ACC112 (cell line): ENCODE results near the gene MEF2C.

Experiments
- H2AFZ ChIP-seq: fragments of 200-600 bp; sonication (generic); one replicate; pipeline ENCODE4 v1.6.0; 2017; ENCODE audit warnings: antibody characterized with exemption, low read length; ENCODE audit not compliant: unreplicated experiment
- H3K27ac ChIP-seq: fragments of 200-600 bp; sonication (generic); 2 replicates; pipeline ENCODE4 v1.5.1; 2014; ENCODE audit warnings: low read depth, mild to moderate bottlenecking, antibody characterized with exemption, low read length, moderate library complexity
- H3K27me3 ChIP-seq: fragments of 200-600 bp; sonication (generic); 2 replicates; pipeline ENCODE4 v1.6.1; 2014; ENCODE audit warnings: mild to moderate bottlenecking, antibody characterized with exemption, low read length, moderate library complexity, mixed read lengths; ENCODE audit not compliant: insufficient read depth
- H3K36me3 ChIP-seq: fragments of 200-600 bp; sonication (generic); 2 replicates; pipeline ENCODE4 v1.6.1; 2016; ENCODE audit warnings: mild to moderate bottlenecking, antibody characterized with exemption, low read length, moderate library complexity, mixed read lengths; ENCODE audit not compliant: insufficient read depth
- H3K4me1 ChIP-seq: fragments of 200-600 bp; sonication (generic); one replicate; pipeline ENCODE4 v1.6.1; 2016; ENCODE audit warnings: low read length, mixed read lengths; ENCODE audit not compliant: insufficient read depth, unreplicated experiment, control insufficient read depth
- H3K4me3 ChIP-seq: fragments of 200-600 bp; sonication (generic); 2 replicates; pipeline ENCODE4 v1.5.1; 2014; ENCODE audit warnings: mild to moderate bottlenecking, low read depth, low read length
- H3K79me2 ChIP-seq: fragments of 200-600 bp; sonication (generic); one replicate; pipeline ENCODE4 v1.6.0; 2016; ENCODE audit warnings: low read length; ENCODE audit not compliant: control insufficient read depth, unreplicated experiment, insufficient read depth

Gene MEF2C

DNA sequence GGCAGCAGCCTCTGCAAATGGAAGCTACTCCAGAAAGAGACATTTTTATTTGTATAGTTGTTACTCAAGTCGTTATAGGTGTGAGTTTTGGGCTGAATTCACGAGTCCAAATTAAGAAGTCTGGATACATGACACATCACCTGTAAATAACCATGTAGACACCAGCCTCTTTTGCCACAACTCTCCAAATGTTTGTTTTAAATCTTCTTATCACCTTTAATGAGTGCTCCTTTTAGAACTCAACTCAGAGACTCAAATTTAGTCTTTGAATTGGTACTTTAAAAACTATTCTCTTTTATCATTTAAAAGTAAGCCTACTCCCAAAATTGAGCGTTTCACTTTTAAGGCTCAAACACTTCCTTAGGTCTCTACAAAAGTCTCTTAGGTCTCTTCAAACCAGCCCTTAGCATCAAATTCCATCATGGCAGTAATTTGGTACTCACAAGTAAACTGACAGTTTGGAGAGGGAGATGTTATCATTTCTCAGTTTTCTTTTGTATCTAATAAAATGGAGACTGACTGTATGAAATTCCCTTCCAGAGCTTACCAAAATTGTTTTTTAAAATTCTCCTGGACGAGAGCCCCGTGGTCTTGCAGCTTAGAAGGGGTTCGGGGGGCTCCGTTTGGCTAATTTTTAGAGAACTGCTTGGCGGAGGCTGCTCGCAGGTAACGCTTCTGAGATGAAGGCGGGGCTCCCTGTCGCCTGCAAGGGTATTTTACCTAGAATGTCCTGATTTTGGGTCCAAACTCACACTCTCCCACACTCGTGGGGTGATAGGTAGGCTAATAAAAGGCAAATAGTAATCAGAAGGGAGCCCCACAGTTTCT lies 194.6 kb downstream of the MEF2C start:
- no peak overlapping the region for H3K4me3 ChIP-seq
- H2AFZ ChIP-seq, result no peak overlapping the region
- peaks cover 99% of the 10 kb centered on the region for H3K27me3 ChIP-seq
- no peaks in the 10 kb centered on the region for H3K4me1 ChIP-seq
- no peaks in the 10 kb centered on the region for H3K79me2 ChIP-seq
- no peak overlapping the region for H3K27ac ChIP-seq
- no peaks in the 10 kb centered on the region for H3K36me3 ChIP-seq

GRCh38 chr5:88687373-88687911 lies 195.5 kb downstream of the MEF2C start:
- Histone ChIP-seq H3K4me1 (no peaks in the 10 kb centered on the region), H3K27ac (no peak overlapping the region), H3K36me3 (no peaks in the 10 kb centered on the region), H2AFZ (no peak overlapping the region), H3K4me3 (no peak overlapping the region), H3K79me2 (no peaks in the 10 kb centered on the region), H3K27me3 (peaks cover 99% of the 10 kb centered on the region)

GRCh38 chr5:88686726-88687125 lies 196.3 kb downstream of the MEF2C start:
- no peak overlapping the region for H2AFZ ChIP-seq
- no peaks in the 10 kb centered on the region for H3K79me2 ChIP-seq
- peaks cover 99% of the 10 kb centered on the region for H3K27me3 ChIP-seq
- no peaks in the 10 kb centered on the region for H3K36me3 ChIP-seq
- H3K4me3 ChIP-seq, result no peak overlapping the region
- H3K27ac ChIP-seq, result no peak overlapping the region
- H3K4me1 ChIP-seq, result no peaks in the 10 kb centered on the region

DNA sequence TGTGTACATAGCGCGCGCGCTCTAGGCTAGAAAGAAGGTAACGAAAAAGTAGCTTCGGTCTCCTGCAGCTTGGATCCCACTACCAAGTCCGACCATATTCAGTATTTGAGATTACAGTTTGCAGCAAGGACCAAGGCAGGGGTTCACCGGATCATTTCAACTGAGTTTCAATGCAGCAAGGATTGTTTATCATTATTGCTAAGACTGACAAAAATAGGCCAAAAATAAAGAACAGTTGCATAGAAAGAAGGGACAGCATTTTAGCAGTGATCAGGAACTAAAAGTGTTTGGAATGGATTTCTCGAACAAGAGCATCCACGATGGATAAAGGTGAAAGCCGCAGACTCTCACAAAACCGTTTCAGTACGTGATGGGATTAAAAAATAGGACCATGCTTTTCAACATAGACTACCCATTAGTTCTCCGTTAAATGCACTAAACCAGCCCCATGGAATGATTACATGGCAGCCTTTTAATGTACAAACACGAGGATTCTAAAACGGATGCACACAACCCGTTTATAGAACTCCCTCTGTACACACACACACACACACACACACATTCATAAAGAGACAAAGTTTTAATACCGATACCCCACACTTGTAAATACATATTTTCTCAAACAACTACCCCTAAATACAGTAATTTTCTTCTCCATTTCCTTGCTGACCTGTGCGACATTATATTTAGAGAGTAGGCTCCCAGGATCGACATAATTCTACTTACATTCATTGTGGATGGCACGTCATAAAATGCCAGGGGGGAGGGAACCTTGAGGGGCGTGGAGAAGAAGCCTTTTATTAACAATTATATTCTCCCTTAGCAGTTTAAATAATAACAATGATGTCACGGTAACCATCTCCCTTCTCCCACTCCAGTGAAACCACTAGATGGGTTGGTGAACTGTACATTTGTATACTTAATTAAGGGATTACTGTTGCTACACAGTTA lies 197.1 kb downstream of the MEF2C start:
- peaks cover 100% of the 10 kb centered on the region for H3K27me3 ChIP-seq
- H3K4me1 ChIP-seq, result no peaks in the 10 kb centered on the region
- H3K4me3 ChIP-seq, result no peak overlapping the region
- no peak overlapping the region for H2AFZ ChIP-seq
- no peak overlapping the region for H3K27ac ChIP-seq
- no peaks in the 10 kb centered on the region for H3K79me2 ChIP-seq
- H3K36me3 ChIP-seq, result no peaks in the 10 kb centered on the region

DNA sequence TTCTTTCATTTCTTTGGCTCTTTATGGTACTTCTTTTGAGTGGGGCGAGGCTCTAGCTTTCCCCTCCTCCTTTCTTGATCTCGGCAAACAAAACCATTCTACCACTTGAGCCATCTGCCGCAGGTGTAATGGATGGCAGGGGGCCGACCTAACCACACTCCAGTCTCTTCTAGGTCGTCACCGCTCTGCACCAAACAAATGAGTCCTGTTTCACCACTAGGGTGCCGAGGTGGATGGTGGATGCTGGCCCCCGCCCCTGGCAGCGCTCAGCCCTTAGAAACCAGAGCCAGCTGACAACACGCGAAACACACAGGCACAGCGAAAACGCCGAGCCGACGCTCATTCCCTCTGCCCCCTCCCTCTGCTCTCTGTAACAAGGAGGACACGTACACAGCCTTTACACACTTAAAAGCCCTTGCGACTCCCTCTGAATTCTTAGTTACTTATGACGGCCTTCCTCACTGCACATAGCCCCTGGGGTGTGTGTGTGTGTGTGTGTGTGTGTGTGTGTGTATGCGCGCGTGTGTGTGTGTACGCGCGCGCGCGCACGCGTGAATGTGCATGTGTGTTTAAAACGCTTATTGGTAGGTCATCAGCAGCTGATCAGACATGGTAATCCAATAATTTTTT lies 199.4 kb downstream of the MEF2C start:
- Histone ChIP-seq H3K4me1 (no peaks in the 10 kb centered on the region), H3K36me3 (no peaks in the 10 kb centered on the region), H2AFZ (no peak overlapping the region), H3K79me2 (no peaks in the 10 kb centered on the region), H3K27me3 (peaks cover 94% of the 10 kb centered on the region), H3K27ac (no peak overlapping the region), H3K4me3 (no peak overlapping the region)

DNA sequence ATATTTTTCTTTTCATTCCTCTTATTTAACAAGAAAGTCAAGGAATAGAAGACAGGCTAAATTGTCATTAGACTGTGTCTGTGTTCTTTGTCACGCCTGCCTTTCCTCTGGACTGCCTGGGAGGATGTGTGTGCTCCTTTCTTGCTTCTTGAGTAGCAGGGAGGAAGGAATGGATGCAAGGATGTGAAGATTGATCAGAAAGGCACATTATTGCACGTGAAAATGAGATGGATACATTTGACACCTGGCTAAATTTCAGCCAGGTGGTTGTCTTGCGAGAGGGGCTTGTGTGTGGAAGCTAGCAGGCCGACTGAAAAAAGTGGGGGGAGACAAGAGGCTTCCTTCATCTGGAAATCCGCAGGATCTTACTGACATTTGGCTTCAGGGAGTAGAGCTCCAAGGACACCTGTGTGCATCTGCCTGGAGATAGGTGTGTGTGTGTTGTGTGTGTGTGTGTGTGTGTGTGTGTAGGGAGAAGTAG lies 200.1 kb downstream of the MEF2C start:
- H3K4me3 ChIP-seq, result no peak overlapping the region
- no peak overlapping the region for H3K27ac ChIP-seq
- peaks cover 93% of the 10 kb centered on the region for H3K27me3 ChIP-seq
- no peak overlapping the region for H2AFZ ChIP-seq
- no peaks in the 10 kb centered on the region for H3K36me3 ChIP-seq
- H3K4me1 ChIP-seq, result no peaks in the 10 kb centered on the region
- H3K79me2 ChIP-seq, result no peaks in the 10 kb centered on the region

DNA sequence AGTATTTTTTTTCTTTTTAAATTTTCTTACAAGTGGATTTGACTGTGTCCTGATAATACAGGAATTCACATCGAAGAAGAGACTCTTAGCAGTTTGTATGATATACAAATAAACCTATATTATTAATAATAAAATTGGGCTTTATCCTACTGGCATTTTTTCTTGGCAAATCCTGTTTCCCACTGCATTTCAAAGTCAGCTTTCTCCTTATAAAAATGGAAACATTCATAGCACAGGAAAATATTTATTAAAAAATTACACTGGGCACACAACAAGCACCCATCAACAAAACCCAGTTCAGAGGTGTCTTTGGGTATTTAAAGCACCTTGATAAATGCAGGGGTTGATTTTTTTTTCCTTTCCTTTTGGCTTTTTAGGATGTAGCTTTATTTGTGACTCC lies 200.9 kb downstream of the MEF2C start:
- H3K27ac ChIP-seq, result no peak overlapping the region
- H3K27me3 ChIP-seq, result peaks cover 93% of the 10 kb centered on the region

GRCh38 chr5:88681211-88681803 lies 201.7 kb downstream of the MEF2C start:
- Histone ChIP-seq H3K36me3 (no peaks in the 10 kb centered on the region), H3K4me3 (no peak overlapping the region), H3K4me1 (no peaks in the 10 kb centered on the region), H3K27ac (no peak overlapping the region), H3K27me3 (peaks cover 93% of the 10 kb centered on the region), H3K79me2 (no peaks in the 10 kb centered on the region), H2AFZ (no peak overlapping the region)

More for the DNA sequence above, 200.9 kb downstream of the MEF2C start:
- Histone ChIP-seq H2AFZ (no peak overlapping the region), H3K4me1 (no peaks in the 10 kb centered on the region), H3K4me3 (no peak overlapping the region), H3K79me2 (no peaks in the 10 kb centered on the region), H3K36me3 (no peaks in the 10 kb centered on the region)

GRCh38 chr5:88680253-88681132 lies 202.5 kb downstream of the MEF2C start:
- H3K4me1 ChIP-seq, result no peaks in the 10 kb centered on the region
- H3K36me3 ChIP-seq, result no peaks in the 10 kb centered on the region
- peaks cover 92% of the 10 kb centered on the region for H3K27me3 ChIP-seq
- no peak overlapping the region for H2AFZ ChIP-seq
- no peaks in the 10 kb centered on the region for H3K79me2 ChIP-seq
- H3K27ac ChIP-seq, result no peak overlapping the region
- peak overlapping the region; percentile 57 for H3K4me3 ChIP-seq
